Natural killer cell (primary cell): ENCODE measurements around the gene MBNL1. TPM values are rescaled to one million over a fixed set of nuclear protein-coding genes. Genes with fewer than 3 reads are reported as not detected.
A peak's percentile ranks its signal among the peaks of the same experiment; 100 is the strongest.

Source experiments
- ATAC-seq, 3 donors: fragments of 150-1000 bp in 2 of 3; fragments of 200-7000 bp in 1 of 3; cut with Tn5 transposase; 1 replicate in 1 of 3; 2 replicates in 2 of 3; pipeline ENCODE4 v1.10.0; 2021; ENCODE audit warnings: mild to moderate bottlenecking in 2 of 3, moderate library complexity in 2 of 3
- DNase-seq, 2 donors: peaks; one replicate each; pipeline versions ENCODE4 v3.0.0 to v3.0.0-alpha.2; 2013 to 2021; ENCODE audit warnings: mixed read lengths in 1 of 2
- H3K27ac ChIP-seq: one replicate; pipeline ENCODE4 v1.5.1; 2013; ENCODE audit warnings: mild to moderate bottlenecking, low read length
- H3K27me3 ChIP-seq: one replicate; pipeline ENCODE4 v1.6.1; 2013; ENCODE audit warnings: low read length; ENCODE audit not compliant: control insufficient read depth, insufficient read depth
- H3K36me3 ChIP-seq: one replicate; pipeline ENCODE4 v1.6.1; 2013; ENCODE audit warnings: low read length; ENCODE audit not compliant: control insufficient read depth, insufficient read depth
- H3K4me1 ChIP-seq: one replicate; pipeline ENCODE4 v1.6.1; 2013; ENCODE audit warnings: low read length; ENCODE audit not compliant: control insufficient read depth, insufficient read depth
- H3K4me3 ChIP-seq: one replicate; pipeline ENCODE4 v1.5.1; 2013; ENCODE audit warnings: low read length
- H3K9me3 ChIP-seq: one replicate; pipeline ENCODE4 v1.6.1; 2013; ENCODE audit warnings: low read length; ENCODE audit not compliant: control insufficient read depth, insufficient read depth
- H3K27ac Mint-ChIP-seq, 2 donors: one replicate each; pipeline ENCODE4 v1.8.0; 2022; ENCODE audit warnings: mild to moderate bottlenecking in 2 of 2, mixed read lengths in 2 of 2, moderate library complexity in 1 of 2
- H3K27me3 Mint-ChIP-seq, 2 donors: one replicate each; pipeline ENCODE4 v1.8.0; 2022; ENCODE audit warnings: low read depth in 2 of 2, mixed read lengths in 2 of 2
- H3K36me3 Mint-ChIP-seq: one replicate; pipeline ENCODE4 v1.8.0; 2022; ENCODE audit warnings: mixed read lengths
- H3K4me1 Mint-ChIP-seq, 2 donors: one replicate each; pipeline ENCODE4 v1.8.0; 2022; ENCODE audit warnings: mixed read lengths in 2 of 2
- H3K4me3 Mint-ChIP-seq: one replicate; pipeline ENCODE4 v1.8.0; 2022; ENCODE audit warnings: mild to moderate bottlenecking, moderate library complexity, mixed read lengths
- H3K9me3 Mint-ChIP-seq, 2 donors: one replicate each; pipeline ENCODE4 v1.8.0; 2022; ENCODE audit warnings: mixed read lengths in 2 of 2
- WGBS: methylation state at CpG from one replicate; pipeline ENCODE4 v1.1.7; 2013; ENCODE audit warnings: missing lambda C conversion rate; ENCODE audit not compliant: insufficient coverage; 5-methylcytosine and 5-hydroxymethylcytosine counted together
- intact Hi-C: fragments of 100-400 bp; cut with micrococcal nuclease; formaldehyde crosslinking; loops from one replicate; pipeline ENCODE4 v1.14.2; 2022
- total RNA-seq, 4 donors: library from RNA; stranded (reverse); fragments of 120-200 nt in 1 of 4; gene quantifications; one replicate each; pipeline versions ENCODE4 v1.2.3 to v1.2.4, GENCODE V29; 2013 to 2022
- TF ChIP-seq, protein P1 (sequence below): fragments of 200-600 bp; IDR thresholded peaks from one replicate; pipeline ENCODE4 v1.8.0; 2022; ENCODE audit warnings: antibody characterized with exemption

MBNL1 gene
- total RNA-seq, 3 donors from 2014 or later (not counting 1 experiment from before 2014, with no cell fraction given), result 600 to 704 (median 607) TPM

DNA sequence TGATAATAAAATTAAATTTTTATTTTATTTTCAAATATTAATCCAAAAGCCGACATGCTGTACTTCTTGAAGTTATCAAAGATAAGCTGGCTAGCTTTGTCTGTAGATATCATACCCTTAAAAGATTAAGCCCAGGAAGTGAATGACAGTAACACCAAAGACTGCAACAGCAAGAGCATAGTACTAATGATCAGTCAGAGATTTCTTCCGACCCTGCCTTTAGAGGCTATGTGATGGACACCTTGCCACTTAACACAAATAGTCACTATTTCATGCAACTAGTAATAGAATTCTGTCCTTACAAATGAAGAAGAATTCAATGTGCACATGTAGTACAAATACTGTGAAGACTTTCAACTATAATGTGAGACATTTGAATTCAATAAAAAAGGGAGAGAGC lies 9.3 kb upstream of the MBNL1 start:
- no peak for DNase-seq
- no peaks in the 10 kb centered on the region for H3K9me3 Mint-ChIP-seq
- H3K27me3 Mint-ChIP-seq, result no peaks in the 10 kb centered on the region
- Histone ChIP-seq H3K9me3 (no peaks in the 10 kb centered on the region), H3K27me3 (no peaks in the 10 kb centered on the region), H3K36me3 (peaks cover 13% of the 10 kb centered on the region), H3K27ac (peak overlapping the region; percentile 94), H3K4me1 (peaks cover 41% of the 10 kb centered on the region), H3K4me3 (no peak overlapping the region)
- ATAC-seq, result peak in 1 of 3 donors; percentile 27
- no peaks in the 10 kb centered on the region for H3K36me3 Mint-ChIP-seq
- peak overlapping the region; percentile 79 to 96 for H3K27ac Mint-ChIP-seq
- TF ChIP-seq, protein P1, sequence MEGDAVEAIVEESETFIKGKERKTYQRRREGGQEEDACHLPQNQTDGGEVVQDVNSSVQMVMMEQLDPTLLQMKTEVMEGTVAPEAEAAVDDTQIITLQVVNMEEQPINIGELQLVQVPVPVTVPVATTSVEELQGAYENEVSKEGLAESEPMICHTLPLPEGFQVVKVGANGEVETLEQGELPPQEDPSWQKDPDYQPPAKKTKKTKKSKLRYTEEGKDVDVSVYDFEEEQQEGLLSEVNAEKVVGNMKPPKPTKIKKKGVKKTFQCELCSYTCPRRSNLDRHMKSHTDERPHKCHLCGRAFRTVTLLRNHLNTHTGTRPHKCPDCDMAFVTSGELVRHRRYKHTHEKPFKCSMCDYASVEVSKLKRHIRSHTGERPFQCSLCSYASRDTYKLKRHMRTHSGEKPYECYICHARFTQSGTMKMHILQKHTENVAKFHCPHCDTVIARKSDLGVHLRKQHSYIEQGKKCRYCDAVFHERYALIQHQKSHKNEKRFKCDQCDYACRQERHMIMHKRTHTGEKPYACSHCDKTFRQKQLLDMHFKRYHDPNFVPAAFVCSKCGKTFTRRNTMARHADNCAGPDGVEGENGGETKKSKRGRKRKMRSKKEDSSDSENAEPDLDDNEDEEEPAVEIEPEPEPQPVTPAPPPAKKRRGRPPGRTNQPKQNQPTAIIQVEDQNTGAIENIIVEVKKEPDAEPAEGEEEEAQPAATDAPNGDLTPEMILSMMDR, result no peak
- peak overlapping the region; percentile 67 for H3K4me3 Mint-ChIP-seq
- intact Hi-C loops, result loop anchor here (2.0 to 5.0 kb wide), 2 partner anchors 45 to 62 kb away; no protein-coding TSS in a partner anchor
- peaks cover 83% of the 10 kb centered on the region in 2 donors for H3K4me1 Mint-ChIP-seq
- WGBS, result 44% methylated on average over 2 of the region's 2 CpGs

DNA sequence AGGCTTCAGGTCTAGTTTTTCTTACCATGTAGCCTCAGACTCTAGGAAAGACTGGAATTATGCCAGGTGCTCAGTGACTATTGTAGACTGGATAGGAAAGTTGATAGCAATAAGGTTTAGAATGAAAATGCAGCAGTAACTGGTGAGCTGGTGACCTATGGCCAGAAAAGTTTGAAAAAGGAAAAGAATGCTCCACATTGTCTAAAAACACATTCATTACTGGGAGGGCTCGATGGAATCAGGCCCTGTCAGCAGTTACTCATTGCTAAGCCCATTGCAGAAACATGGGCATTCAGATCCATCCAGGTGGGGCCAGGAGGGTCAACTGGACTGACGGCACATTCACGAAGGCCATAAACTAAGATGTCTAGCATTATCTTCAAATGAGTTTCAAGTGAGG lies 8.7 kb upstream of the MBNL1 start:
- intact Hi-C loops, result no loop called here
- H3K27ac ChIP-seq, result peak overlapping the region; percentile 60
- no peak for DNase-seq
- H3K36me3 ChIP-seq, result peaks cover 13% of the 10 kb centered on the region
- Mint-ChIP-seq H3K9me3 (no peaks in the 10 kb centered on the region), H3K4me3 (no peak overlapping the region), H3K27ac (peak overlapping the region; percentile 79 to 96), H3K36me3 (no peaks in the 10 kb centered on the region), H3K4me1 (peaks cover 79 to 80% of the 10 kb centered on the region in 2 donors), H3K27me3 (no peaks in the 10 kb centered on the region)
- whole genome bisulfite sequencing, result 100% methylated on average over 3 of the region's 3 CpGs
- no peaks in the 10 kb centered on the region for H3K9me3 ChIP-seq
- no peak for ATAC-seq
- H3K4me3 ChIP-seq, result no peak overlapping the region
- H3K4me1 ChIP-seq, result peaks cover 41% of the 10 kb centered on the region
- H3K27me3 ChIP-seq, result no peaks in the 10 kb centered on the region
- TF ChIP-seq, protein P1, result no peak

DNA sequence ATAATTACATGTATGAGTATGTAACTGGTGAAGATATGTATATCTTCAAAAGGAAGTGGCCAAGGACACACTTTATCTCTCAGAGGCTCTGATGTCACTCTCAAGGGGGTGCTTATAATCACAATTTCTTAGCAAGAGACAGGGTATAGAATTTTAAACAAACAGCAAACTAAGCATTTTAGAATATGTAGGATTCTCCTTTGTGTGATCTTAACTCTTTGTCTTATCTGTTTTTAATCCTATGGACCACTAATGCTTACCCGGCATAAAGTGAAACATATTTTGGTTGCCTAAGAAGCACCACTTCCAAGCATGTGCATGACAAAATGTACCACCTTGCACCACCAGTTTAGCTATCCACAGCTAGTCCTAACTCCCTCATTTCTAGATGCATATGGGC lies 8.2 kb upstream of the MBNL1 start:
- peak overlapping the region; percentile 79 to 96 for H3K27ac Mint-ChIP-seq

More for the DNA sequence above, 8.2 kb upstream of the MBNL1 start:
- 79% methylated on average over 1 of the region's 1 CpG for WGBS
- DNase-seq, result no peak
- H3K9me3 Mint-ChIP-seq, result no peaks in the 10 kb centered on the region
- H3K36me3 Mint-ChIP-seq, result no peaks in the 10 kb centered on the region
- Histone ChIP-seq H3K9me3 (no peaks in the 10 kb centered on the region), H3K4me1 (peaks cover 39% of the 10 kb centered on the region), H3K27me3 (no peaks in the 10 kb centered on the region), H3K27ac (peak overlapping the region; percentile 1), H3K36me3 (peaks cover 13% of the 10 kb centered on the region), H3K4me3 (no peak overlapping the region)
- peak overlapping the region; percentile 41 for H3K4me3 Mint-ChIP-seq
- intact Hi-C loops, result no loop called here
- TF ChIP-seq, protein P1, result no peak
- ATAC-seq, result peak in 1 of 3 donors; percentile 9
- no peaks in the 10 kb centered on the region for H3K27me3 Mint-ChIP-seq
- H3K4me1 Mint-ChIP-seq, result peaks cover 74 to 75% of the 10 kb centered on the region in 2 donors
